Parathyroid adenoma (tissue), 2 donors: Measurements from ENCODE around the gene DOCK2.

Experiments
- H2AFZ ChIP-seq: fragments of 300-600 bp; sonication (generic); one replicate; pipeline ENCODE4 v1.7.0; 2017; ENCODE audit warnings: antibody characterized with exemption, mild to moderate bottlenecking
- H3K27ac ChIP-seq: fragments of 300-600 bp; sonication (generic); one replicate; pipeline ENCODE4 v1.7.0; 2017
- H3K27me3 ChIP-seq: fragments of 300-600 bp; sonication (generic); one replicate; pipeline ENCODE4 v1.7.0; 2017; ENCODE audit warnings: low read length; ENCODE audit not compliant: control insufficient read depth, insufficient read depth
- H3K36me3 ChIP-seq: fragments of 300-600 bp; sonication (generic); one replicate; pipeline ENCODE4 v1.7.0; 2017; ENCODE audit warnings: low read length; ENCODE audit not compliant: control insufficient read depth, insufficient read depth
- H3K4me1 ChIP-seq: fragments of 300-600 bp; sonication (generic); one replicate; pipeline ENCODE4 v1.7.0; 2017; ENCODE audit warnings: control low read depth
- H3K4me2 ChIP-seq: fragments of 300-600 bp; sonication (generic); one replicate; pipeline ENCODE4 v1.7.0; 2017; ENCODE audit warnings: low read length
- H3K4me3 ChIP-seq: fragments of 300-600 bp; sonication (generic); one replicate; pipeline ENCODE4 v1.7.0; 2017; ENCODE audit warnings: low read depth, low read length
- H3K79me2 ChIP-seq: fragments of 300-600 bp; sonication (generic); one replicate; pipeline ENCODE4 v1.7.0; 2017; ENCODE audit warnings: control low read depth
- H3K9ac ChIP-seq: fragments of 300-600 bp; sonication (generic); one replicate; pipeline ENCODE4 v1.7.0; 2017; ENCODE audit warnings: mild to moderate bottlenecking
- H3K9me3 ChIP-seq: fragments of 300-600 bp; sonication (generic); one replicate; pipeline ENCODE4 v1.7.0; 2017; ENCODE audit warnings: low read length; ENCODE audit not compliant: control insufficient read depth
- CTCF ChIP-seq: fragments of 300-600 bp; sonication (generic); IDR thresholded peaks from one replicate; pipeline ENCODE4 v1.7.0; 2017; ENCODE audit warnings: antibody characterized with exemption, mild to moderate bottlenecking
- donor health status: primary hyperparathyroidism.

DOCK2 gene

GRCh38 chr5:170113522-170113900, 476.4 kb downstream of the DOCK2 start:
- Histone ChIP-seq H3K9ac (no peak overlapping the region), H3K4me1 (no peaks in the 10 kb centered on the region), H3K27me3 (no peaks in the 10 kb centered on the region), H3K27ac (no peak overlapping the region), H3K4me3 (no peak overlapping the region), H3K4me2 (no peak overlapping the region), H3K9me3 (no peaks in the 10 kb centered on the region), H3K36me3 (no peaks in the 10 kb centered on the region), H2AFZ (no peak overlapping the region), H3K79me2 (no peaks in the 10 kb centered on the region)
- no peak for TF ChIP-seq CTCF

- Histone ChIP-seq H3K9ac (no peak overlapping the region), H3K27me3 (no peaks in the 10 kb centered on the region), H3K79me2 (no peaks in the 10 kb centered on the region), H2AFZ (no peak overlapping the region), H3K27ac (no peak overlapping the region), H3K4me1 (no peaks in the 10 kb centered on the region), H3K4me2 (no peak overlapping the region), H3K9me3 (no peaks in the 10 kb centered on the region), H3K36me3 (no peaks in the 10 kb centered on the region), H3K4me3 (no peak overlapping the region)
- TF ChIP-seq CTCF, result no peak
These were observed 477.2 kb downstream of the DOCK2 start for GRCh38 chr5:170114271-170114670.

GRCh38 chr5:170115925-170116324, 478.9 kb downstream of the DOCK2 start:
- no peaks in the 10 kb centered on the region for H3K79me2 ChIP-seq
- no peak overlapping the region for H3K4me2 ChIP-seq
- TF ChIP-seq CTCF, result no peak

GRCh38 chr5:170117736-170118135, 480.7 kb downstream of the DOCK2 start:
- Histone ChIP-seq H3K4me2 (no peak overlapping the region), H3K36me3 (no peaks in the 10 kb centered on the region), H3K79me2 (no peaks in the 10 kb centered on the region), H3K27me3 (no peaks in the 10 kb centered on the region), H2AFZ (no peak overlapping the region), H3K9ac (no peak overlapping the region), H3K9me3 (no peaks in the 10 kb centered on the region), H3K4me1 (no peaks in the 10 kb centered on the region), H3K4me3 (no peak overlapping the region), H3K27ac (no peak overlapping the region)
- no peak for TF ChIP-seq CTCF

More at GRCh38 chr5:170115925-170116324, 478.9 kb downstream of the DOCK2 start:
- Histone ChIP-seq H3K36me3 (no peaks in the 10 kb centered on the region), H3K4me3 (no peak overlapping the region), H3K9ac (no peak overlapping the region), H3K4me1 (no peaks in the 10 kb centered on the region), H2AFZ (no peak overlapping the region), H3K27ac (no peak overlapping the region), H3K9me3 (no peaks in the 10 kb centered on the region), H3K27me3 (no peaks in the 10 kb centered on the region)

- H3K79me2 ChIP-seq, result no peaks in the 10 kb centered on the region
- H3K4me2 ChIP-seq, result no peak overlapping the region
- no peaks in the 10 kb centered on the region for H3K36me3 ChIP-seq
- TF ChIP-seq CTCF, result no peak
- H3K27me3 ChIP-seq, result no peaks in the 10 kb centered on the region
- H3K9ac ChIP-seq, result no peak overlapping the region
- H3K4me1 ChIP-seq, result no peaks in the 10 kb centered on the region
- no peaks in the 10 kb centered on the region for H3K9me3 ChIP-seq
- H2AFZ ChIP-seq, result no peak overlapping the region
- H3K4me3 ChIP-seq, result no peak overlapping the region
- no peak overlapping the region for H3K27ac ChIP-seq
These were observed 483.5 kb downstream of the DOCK2 start for GRCh38 chr5:170120576-170120975.
